Panc1 (cell line): ENCODE results near the gene CCDC107.

ENCODE experiments used
- POLR2AphosphoS5 ChIP-seq: IDR thresholded peaks from 2 replicates; pipeline ENCODE4 v1.6.1; 2012; ENCODE audit warnings: mild to moderate bottlenecking, low read depth, low read length, moderate library complexity
- TCF7L2 ChIP-seq: IDR thresholded peaks from 2 replicates; pipeline ENCODE4 v1.6.1; 2011; ENCODE audit warnings: mild to moderate bottlenecking, low read depth, low read length, inconsistent platforms
- TF ChIP-seq, protein P1 (sequence below), 2 experiments: IDR thresholded peaks; 2 replicates each; pipeline ENCODE4 v1.6.1; 2011 to 2012; ENCODE audit warnings: low read depth in 2 of 2, control low read depth in 1 of 2, low read length in 1 of 2, mild to moderate bottlenecking in 1 of 2, moderate library complexity in 1 of 2; ENCODE audit not compliant: insufficient read depth in 1 of 2
- TF ChIP-seq, protein P2 (sequence below): fragments of 450-650 bp; IDR thresholded peaks from 2 replicates; pipeline ENCODE4 v1.5.1; 2017; ENCODE audit warnings: mild to moderate bottlenecking

GRCh38 chr9:35628389-35628991 is 29.6 kb upstream of the CCDC107 start:
- TF ChIP-seq, protein P1, sequence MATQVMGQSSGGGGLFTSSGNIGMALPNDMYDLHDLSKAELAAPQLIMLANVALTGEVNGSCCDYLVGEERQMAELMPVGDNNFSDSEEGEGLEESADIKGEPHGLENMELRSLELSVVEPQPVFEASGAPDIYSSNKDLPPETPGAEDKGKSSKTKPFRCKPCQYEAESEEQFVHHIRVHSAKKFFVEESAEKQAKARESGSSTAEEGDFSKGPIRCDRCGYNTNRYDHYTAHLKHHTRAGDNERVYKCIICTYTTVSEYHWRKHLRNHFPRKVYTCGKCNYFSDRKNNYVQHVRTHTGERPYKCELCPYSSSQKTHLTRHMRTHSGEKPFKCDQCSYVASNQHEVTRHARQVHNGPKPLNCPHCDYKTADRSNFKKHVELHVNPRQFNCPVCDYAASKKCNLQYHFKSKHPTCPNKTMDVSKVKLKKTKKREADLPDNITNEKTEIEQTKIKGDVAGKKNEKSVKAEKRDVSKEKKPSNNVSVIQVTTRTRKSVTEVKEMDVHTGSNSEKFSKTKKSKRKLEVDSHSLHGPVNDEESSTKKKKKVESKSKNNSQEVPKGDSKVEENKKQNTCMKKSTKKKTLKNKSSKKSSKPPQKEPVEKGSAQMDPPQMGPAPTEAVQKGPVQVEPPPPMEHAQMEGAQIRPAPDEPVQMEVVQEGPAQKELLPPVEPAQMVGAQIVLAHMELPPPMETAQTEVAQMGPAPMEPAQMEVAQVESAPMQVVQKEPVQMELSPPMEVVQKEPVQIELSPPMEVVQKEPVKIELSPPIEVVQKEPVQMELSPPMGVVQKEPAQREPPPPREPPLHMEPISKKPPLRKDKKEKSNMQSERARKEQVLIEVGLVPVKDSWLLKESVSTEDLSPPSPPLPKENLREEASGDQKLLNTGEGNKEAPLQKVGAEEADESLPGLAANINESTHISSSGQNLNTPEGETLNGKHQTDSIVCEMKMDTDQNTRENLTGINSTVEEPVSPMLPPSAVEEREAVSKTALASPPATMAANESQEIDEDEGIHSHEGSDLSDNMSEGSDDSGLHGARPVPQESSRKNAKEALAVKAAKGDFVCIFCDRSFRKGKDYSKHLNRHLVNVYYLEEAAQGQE (IDR thresholded peaks at IDR 0.05; ENCODE audit: insufficient read depth in 1 of 2, low read depth in 2 of 2, low read length in 1 of 2): no peak
- no peak for TF ChIP-seq POLR2AphosphoS5
- TF ChIP-seq, protein P2, sequence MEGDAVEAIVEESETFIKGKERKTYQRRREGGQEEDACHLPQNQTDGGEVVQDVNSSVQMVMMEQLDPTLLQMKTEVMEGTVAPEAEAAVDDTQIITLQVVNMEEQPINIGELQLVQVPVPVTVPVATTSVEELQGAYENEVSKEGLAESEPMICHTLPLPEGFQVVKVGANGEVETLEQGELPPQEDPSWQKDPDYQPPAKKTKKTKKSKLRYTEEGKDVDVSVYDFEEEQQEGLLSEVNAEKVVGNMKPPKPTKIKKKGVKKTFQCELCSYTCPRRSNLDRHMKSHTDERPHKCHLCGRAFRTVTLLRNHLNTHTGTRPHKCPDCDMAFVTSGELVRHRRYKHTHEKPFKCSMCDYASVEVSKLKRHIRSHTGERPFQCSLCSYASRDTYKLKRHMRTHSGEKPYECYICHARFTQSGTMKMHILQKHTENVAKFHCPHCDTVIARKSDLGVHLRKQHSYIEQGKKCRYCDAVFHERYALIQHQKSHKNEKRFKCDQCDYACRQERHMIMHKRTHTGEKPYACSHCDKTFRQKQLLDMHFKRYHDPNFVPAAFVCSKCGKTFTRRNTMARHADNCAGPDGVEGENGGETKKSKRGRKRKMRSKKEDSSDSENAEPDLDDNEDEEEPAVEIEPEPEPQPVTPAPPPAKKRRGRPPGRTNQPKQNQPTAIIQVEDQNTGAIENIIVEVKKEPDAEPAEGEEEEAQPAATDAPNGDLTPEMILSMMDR: no peak
- no peak for TF ChIP-seq TCF7L2
